GM21786 (cell line): ENCODE measurements around the gene FKTN.

Source experiments
- ATAC-seq: cut with Tn5 transposase; IDR thresholded peaks from one replicate; pipeline ENCODE4 v1.9.1; 2021; ENCODE audit not compliant: unreplicated experiment

FKTN gene

DNA sequence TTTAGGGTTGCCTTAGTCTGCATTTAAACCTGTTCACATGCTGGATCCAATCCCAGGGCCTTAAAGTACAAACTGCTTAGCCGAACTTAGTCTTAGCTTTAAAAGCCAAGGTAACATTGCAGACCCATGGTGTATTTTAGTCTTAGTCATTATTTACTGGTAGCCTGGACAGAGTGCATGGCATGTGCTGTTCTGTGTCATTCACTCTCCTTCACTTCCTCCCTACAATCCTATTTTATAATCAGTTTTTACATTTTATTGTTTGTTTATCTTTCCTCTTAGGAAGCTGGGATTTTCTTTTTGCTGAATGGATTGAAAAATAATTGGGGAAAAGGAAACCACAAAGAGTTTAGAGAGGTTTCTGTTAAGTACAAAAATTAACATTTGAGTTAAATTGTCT lies 74.9 kb downstream of the FKTN start:
- ATAC-seq = no peak

DNA sequence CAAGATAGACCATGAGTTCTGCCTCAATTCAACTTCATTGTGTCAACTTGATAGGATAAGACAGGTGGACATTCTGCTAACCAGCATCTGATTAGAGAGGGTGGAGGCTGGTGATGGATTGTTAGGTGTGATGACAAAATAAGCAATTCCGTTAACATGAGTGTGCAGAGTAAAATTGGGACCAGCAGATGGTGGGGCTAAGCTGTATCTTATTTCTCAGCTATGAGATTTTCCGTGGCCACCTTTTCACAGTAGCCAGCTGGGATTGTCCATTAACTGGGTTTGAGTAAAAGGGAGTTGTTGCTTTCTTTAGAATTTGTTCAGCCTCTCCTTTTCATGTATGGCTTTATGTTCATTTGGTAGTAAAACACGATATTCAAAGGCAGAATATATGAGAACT lies 75.5 kb downstream of the FKTN start:
- no peak for ATAC-seq

GRCh38 chr9:105636331-105636730 lies 78.4 kb downstream of the FKTN start:
- ATAC-seq = no peak

DNA sequence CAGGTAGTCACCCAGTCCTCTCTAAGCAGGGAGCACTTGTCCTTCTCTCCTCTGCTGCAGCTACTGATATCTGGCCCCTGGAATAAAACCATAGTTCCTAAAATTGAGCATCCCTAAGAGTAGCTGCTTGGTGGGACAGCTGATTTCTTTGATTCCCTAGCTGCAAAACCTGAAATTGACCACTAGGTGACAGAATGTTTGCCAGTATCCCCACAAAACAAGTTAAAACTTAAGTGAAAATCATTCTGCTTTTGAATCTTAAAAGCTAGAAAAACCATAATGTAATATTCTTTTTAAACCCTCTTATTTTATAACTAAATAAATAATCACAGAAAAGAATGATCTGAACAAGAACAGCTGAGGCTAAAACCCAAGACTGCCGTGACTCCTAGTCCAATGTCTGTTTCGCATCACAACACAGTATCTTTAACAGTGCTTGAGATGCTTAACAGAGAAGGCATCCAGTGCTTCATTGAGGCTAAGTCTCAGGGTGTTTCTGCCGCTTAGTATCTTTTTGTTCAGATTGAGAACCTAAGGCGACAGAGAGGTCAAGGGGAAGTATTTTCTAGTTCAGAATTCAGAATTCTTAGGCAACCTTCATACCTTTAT lies 80.0 kb downstream of the FKTN start:
- no peak for ATAC-seq

- peak; percentile 47 for ATAC-seq
Measured at GRCh38 chr9:105639936-105640335, 82.0 kb downstream of the FKTN start.

DNA sequence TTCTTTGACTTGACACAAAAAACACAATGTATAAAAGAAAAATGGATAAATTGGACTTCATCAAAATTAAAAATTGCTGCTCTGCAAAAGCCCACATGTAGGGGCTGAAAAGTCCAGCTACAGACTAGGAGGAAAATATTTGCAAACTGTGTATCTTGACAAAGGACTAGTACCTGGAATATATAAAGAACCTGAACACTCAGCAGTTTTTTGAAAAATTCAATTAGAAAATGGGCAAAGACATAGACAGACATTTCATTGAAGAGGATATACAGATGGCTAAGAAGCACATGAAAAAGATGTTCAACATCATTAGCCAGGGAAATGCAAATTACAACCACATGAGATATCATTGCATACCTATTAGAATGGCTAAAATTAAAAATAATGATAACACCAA lies 85.9 kb downstream of the FKTN start:
- no peak for ATAC-seq

DNA sequence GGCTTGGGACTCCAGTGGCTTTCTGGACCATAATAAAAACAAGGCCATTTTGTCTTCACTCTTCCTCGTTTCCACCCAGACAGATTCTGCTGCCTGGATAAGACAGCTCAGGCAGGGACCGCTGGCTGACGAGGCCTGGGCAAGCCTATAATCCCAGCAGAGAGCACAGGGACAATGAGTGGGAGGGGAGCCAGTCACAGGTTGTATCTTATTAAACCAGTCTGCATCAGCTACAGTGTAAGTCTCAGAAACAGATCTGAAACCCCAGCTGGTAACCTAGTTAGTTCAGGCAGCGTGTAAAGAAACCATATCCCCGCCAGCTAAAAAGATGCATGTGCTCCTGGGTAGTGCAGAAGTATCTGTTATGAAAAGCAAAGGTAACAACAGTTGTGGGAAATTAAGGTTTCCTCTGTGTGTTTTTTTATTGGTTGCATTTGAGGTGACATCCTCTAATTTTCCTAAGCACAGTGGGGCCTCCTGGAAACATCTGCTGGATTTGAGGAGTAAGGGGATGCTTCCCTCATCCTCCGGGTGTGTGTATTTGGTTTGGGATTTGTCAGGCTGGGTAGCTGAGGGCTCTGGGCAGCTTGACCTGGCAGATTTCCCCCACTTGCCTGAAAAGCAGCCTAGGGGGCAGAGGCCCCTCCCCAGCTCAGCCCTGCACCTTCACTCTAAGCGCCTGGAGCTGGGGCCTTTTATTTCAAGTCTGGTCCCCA lies 89.1 kb downstream of the FKTN start:
- ATAC-seq = no peak

DNA sequence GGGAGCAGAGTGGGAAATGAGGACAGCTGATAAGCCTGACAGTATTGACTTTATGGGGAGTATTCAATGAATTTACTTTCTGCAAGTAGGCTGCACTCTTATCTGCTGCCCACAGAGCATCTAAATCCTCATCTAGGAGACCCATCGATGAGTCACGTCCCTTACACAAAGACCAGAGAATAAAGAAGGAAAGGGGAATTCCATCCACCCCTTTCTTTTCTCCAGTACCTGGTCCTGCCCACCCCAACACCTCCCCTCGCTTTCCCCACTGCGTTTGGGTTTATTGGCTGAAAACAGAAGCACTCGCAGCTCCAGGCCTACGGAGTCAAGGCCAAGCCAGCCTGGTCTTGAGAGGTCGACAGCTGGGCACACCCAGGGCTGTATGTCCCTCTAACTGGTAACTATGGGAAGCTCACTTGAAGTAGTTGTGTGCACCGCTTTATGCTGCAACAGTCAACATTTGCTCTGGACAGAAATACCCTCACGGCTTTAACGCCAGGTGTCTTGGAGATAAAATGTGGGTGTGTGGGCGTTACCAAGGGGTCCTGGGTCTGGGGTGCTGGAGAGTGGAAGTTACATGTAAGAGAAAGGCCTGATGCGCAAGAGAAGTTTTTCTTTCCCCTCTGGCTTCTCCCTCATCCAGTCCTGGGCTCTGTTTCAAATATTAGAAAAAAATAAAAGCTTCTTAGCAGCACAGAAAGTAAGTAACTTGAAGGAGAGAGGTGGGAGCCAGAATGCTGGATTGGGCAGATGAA lies 89.8 kb downstream of the FKTN start:
- ATAC-seq = no peak

DNA sequence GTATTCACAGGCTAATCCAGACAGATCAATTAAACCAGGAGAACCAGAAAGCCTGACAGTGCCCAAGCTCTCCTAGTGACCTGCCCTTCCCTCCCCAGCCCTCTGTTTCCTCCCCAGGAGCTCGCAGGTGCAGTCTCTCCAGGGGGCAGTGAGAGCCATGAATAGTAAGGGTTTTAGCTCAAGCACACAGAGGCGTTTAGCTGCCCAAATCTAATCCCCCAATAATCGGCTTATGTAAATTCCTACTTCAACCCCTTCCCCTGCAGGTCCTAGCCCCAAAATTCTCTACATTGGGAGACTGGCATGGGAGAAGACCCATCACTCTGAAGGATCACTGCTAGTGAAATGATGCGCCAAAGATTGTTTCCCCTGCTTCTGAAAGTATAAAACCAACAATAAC lies 93.9 kb downstream of the FKTN start:
- no peak for ATAC-seq

DNA sequence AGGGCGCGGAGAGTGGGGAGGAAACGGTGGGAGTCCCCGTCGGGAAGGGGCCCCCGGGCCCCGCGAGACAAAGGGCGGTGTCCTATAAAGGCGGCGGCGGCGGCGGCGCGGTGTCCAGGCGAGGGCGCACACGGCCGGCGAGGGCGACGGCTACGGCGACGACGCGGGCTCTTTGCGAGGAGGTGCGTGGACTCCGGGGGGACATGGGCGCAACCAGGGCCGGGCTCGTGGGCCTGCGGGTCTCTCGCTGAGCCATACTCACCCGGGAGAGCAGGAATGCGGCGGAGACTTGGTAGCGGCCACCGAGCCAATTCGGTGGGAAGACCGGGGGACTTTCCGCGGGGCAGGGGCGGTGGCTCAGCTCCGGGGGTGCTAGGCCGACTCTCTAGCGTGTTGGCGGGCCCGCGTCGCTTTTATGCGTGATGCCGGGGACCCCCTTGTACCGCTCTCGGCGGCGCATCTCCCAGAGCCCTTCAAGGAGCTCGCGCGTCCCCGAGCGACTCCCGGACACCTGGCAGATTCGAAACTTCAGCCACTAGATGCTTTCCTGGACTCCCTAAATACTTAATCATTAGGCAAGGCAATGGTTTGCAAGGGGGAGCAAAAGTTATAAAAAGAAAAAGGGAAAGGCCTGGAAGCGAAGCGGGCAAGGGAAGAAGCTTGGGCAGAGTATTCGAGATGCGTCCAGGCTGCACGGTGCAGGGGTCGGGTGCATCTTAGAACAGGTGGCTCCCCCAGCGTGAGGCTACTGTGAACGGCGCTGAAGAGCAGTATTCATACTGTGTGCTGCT lies 98.4 kb downstream of the FKTN start:
- ATAC-seq = peak; percentile 61

GRCh38 chr9:105658351-105658750 lies 100.4 kb downstream of the FKTN start:
- no peak for ATAC-seq

GRCh38 chr9:105661011-105661410 lies 103.1 kb downstream of the FKTN start:
- no peak for ATAC-seq

DNA sequence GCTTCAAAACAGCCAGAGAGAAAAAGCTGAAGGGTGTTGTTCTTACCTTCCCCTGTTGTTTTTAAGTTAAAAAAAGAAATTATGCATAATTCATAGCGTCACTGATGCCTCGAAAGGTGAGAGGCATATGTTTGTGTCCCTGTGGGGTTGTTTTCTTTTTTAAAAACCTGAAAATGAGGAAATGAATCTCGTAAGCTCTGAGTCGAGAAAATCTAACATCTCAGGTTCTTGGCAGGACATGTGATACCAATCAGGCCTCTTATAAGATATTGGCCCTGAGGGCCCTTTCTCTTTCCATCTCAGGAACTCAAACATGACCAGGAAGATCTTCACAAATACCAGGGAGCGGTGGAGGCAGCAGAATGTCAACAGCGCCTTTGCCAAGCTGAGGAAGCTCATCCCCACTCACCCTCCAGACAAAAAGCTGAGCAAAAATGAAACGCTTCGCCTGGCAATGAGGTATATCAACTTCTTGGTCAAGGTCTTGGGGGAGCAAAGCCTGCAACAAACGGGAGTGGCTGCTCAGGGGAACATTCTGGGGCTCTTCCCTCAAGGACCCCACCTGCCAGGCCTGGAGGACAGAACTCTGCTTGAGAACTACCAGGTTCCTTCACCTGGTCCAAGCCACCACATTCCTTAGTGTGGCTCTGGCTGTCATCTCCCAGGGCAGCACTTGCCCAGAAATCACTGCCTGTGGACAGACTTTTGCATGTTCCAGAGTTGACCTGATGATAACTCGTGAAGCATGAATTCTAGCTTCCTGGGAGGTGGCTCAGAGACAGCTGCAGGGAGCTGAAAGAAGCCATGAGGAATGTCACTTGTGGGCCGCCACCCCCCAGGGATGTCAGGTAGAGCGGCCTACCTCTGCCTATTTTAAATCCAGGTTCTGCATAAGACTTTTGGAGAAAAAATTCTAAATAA lies 104.5 kb downstream of the FKTN start, which contains the start of gene TAL2:
Gene TAL2 (plus strand): TSS at position 274 of the 921 bp plus-strand sequence. CDS start 40 bp downstream, at position 314.
- ATAC-seq = peak; percentile 95

DNA sequence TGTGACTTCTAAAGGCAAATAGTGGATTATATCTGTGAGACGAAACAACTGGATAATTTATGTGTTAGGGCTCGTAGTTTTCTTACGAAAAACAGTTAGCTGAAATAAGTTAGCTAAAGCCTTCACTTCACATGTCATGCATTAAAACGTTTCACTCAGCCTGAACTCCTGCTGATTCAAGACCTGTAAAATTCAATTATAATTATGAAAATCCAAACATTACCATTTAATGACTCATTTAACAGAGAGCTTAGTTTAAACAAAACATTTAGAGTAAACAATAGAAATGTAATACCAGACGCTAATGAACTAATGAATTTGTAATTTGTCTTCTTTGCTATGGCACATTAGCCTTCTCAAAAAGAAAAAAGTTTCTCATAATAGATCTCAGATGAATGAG lies 106.0 kb downstream of the FKTN start:
- ATAC-seq = no peak

GRCh38 chr9:105667867-105668266 lies 109.9 kb downstream of the FKTN start:
- no peak for ATAC-seq

DNA sequence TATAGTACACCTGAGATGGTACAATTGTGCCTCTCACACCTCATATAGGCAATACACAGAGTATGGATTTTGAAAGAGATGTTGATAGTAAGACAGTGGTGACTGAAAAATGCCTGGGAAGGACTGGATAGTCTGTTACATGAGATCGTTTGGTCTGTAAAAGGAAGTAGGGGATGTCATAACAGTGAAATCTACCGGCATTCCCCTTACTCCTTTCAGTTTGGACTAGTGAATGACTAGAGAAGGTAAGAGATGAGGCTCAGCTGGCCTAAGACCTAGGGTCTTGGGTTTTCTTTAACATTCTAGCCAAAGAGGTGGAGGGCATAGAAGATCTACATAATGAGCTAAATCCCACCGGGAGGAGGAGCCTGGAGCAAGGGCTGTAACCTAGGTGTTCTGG lies 112.4 kb downstream of the FKTN start:
- ATAC-seq = no peak

DNA sequence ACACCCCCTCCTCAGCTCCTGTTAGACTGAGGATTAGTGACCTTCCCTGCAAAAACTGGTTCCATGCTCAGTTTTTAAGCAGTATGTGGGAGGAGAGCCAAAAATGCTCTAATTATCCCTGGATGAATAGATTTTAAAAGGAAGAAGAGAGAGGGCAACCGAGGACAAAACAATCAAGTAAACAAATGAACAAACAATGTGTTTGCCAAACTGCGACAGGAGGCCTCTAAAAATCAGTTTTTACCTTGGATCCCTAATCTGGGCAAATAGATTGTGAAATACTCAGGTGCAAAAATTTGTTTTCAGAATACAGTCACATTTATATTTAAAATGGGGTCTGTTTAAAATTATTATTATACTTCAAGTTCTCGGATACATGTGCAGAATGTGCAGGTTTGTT lies 112.8 kb downstream of the FKTN start:
- ATAC-seq = no peak

DNA sequence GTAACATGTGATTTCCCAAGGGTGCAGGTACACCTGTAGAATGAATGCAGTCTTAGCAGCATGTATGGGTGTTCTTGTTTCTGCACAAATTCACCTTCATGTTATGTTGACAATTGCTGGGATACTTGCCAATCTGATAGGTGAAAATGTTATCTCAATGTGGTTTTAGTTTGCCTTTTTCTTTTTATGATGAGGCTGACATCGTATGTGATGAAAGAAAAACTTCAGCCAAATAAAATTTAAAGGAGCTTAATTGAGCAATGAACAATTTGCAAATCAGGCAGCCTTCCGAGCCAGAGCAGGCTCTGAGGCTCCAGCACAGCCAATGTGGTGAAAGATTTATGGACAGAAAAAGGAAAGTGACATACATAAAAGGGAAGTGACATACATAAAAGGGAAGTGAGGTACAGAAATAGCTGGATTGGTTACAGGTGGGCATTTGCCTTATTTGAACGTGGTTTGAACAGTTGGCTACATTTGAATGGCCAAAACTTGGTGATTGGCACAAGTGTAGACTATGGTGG lies 114.8 kb downstream of the FKTN start:
- ATAC-seq = peak; percentile 53

DNA sequence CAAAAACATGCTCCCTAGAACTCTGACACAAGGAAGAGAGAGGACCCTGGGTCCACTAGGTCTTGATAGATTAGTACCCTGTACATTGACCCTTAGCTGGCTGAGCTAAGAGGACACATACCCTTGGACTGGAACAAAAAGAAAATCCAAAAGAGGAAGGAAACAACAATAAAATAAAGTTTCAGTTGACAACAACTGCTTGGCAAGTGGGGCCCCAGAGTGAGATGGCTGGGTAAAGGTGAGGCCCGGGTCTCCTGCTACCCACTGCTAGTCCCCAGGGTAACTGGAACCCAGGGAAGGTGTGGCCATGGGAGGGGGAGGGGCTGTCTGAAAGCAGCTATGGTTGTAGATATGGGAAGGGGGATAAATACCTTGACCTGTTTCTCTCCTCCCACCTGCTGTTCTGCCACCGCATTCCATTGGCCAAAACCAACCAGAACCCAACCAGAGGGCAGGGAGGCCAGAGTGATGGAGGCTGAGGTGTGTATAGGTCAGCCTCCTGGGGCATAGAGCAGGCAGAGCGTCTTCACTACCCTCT lies 116.0 kb downstream of the FKTN start:
- no peak for ATAC-seq
